Measurements from ENCODE around the gene WDFY4.

DNA sequence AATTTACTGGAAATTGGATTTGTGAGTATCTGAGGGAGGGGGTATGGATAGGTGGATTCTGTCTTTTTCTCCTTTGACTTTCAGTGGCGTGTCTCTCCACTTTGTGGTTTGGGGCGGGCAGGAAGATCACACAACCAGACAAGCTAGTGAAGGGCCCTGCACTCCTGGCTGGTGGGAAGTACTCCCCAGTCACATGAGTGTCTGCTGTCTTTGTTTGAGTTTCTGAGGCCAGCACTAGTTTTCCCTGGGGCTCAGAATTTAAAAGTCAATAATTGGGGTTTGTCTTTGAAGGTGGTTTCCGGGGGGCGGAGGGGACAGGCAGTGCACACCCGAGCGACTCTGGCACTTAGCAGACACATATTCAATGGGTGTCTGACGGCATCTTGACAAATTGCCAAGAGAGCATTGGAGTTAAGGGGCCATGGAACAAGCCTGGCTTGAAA lies 120.1 kb downstream of the WDFY4 start:
- TF ChIP-seq POLR2A (IDR thresholded peaks at IDR 0.05; ENCODE audit: low read depth, low read length), result no peak
- no peak for TF ChIP-seq TAF1 (IDR thresholded peaks at IDR 0.05; ENCODE audit: low read depth, low read length)
- TF ChIP-seq POLR2AphosphoS5 (IDR thresholded peaks at IDR 0.05; ENCODE audit: low read depth, low read length), result no peak
- TF ChIP-seq PAX5 (IDR thresholded peaks at IDR 0.05; ENCODE audit: insufficient read depth, low read length, severe bottlenecking), result no peak
- TF ChIP-seq SPI1 (IDR thresholded peaks at IDR 0.05; ENCODE audit: low read depth, low read length), result no peak
- TF ChIP-seq POU2F2 (IDR thresholded peaks at IDR 0.05; ENCODE audit: low read depth, low read length), result no peak

Measured in GM12891 (cell line).